ENCODE data around the gene CYP27A1.

DNA sequence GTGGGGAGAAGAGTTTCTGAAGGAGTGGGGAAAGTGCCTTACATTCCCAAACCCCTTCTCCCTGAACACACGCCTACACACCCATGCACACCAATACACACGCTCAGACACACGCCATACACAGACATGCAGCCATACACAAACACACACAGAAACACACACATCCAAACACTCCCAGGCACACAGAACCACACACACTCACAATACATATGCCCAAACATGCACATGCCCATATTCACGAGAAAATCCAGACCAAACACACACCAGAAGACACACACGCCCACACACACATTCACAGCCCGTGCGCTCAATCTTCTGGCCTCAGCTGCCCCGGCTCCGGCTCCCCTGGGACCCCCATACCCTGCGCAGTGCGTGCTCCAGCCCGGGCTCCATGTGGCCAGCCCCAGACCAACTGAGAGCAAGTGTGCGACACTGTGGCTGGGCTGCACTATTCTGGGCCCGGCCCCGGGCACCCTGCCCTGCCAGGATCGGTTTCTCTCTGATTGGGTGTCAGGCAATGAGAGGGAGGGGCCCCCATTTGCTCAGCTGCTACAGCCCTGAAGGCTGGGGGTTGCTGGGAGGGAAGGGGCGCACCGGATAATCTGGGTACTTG, 49.5 kb downstream of the CYP27A1 start, which contains the start of gene PRKAG3:
- no peak for TF ChIP-seq EZH2 (IDR thresholded peaks at IDR 0.05; ENCODE audit: borderline replicate concordance, low read depth, low read length, poor library complexity, severe bottlenecking)
- TF ChIP-seq, protein P1, sequence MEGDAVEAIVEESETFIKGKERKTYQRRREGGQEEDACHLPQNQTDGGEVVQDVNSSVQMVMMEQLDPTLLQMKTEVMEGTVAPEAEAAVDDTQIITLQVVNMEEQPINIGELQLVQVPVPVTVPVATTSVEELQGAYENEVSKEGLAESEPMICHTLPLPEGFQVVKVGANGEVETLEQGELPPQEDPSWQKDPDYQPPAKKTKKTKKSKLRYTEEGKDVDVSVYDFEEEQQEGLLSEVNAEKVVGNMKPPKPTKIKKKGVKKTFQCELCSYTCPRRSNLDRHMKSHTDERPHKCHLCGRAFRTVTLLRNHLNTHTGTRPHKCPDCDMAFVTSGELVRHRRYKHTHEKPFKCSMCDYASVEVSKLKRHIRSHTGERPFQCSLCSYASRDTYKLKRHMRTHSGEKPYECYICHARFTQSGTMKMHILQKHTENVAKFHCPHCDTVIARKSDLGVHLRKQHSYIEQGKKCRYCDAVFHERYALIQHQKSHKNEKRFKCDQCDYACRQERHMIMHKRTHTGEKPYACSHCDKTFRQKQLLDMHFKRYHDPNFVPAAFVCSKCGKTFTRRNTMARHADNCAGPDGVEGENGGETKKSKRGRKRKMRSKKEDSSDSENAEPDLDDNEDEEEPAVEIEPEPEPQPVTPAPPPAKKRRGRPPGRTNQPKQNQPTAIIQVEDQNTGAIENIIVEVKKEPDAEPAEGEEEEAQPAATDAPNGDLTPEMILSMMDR (conservative IDR thresholded peaks at IDR 0.05; ENCODE audit: low read depth, low read length) = no peak

Data from A673 (cell line).